Parathyroid adenoma (tissue), 2 donors: Measurements from ENCODE around the gene SLC39A13.

Source experiments
- H2AFZ ChIP-seq: fragments of 300-600 bp; sonication (generic); one replicate; pipeline ENCODE4 v1.7.0; 2017; ENCODE audit warnings: antibody characterized with exemption, mild to moderate bottlenecking
- H3K27ac ChIP-seq: fragments of 300-600 bp; sonication (generic); one replicate; pipeline ENCODE4 v1.7.0; 2017
- H3K27me3 ChIP-seq: fragments of 300-600 bp; sonication (generic); one replicate; pipeline ENCODE4 v1.7.0; 2017; ENCODE audit warnings: low read length; ENCODE audit not compliant: control insufficient read depth, insufficient read depth
- H3K36me3 ChIP-seq: fragments of 300-600 bp; sonication (generic); one replicate; pipeline ENCODE4 v1.7.0; 2017; ENCODE audit warnings: low read length; ENCODE audit not compliant: control insufficient read depth, insufficient read depth
- H3K4me1 ChIP-seq: fragments of 300-600 bp; sonication (generic); one replicate; pipeline ENCODE4 v1.7.0; 2017; ENCODE audit warnings: control low read depth
- H3K4me2 ChIP-seq: fragments of 300-600 bp; sonication (generic); one replicate; pipeline ENCODE4 v1.7.0; 2017; ENCODE audit warnings: low read length
- H3K4me3 ChIP-seq: fragments of 300-600 bp; sonication (generic); one replicate; pipeline ENCODE4 v1.7.0; 2017; ENCODE audit warnings: low read depth, low read length
- H3K79me2 ChIP-seq: fragments of 300-600 bp; sonication (generic); one replicate; pipeline ENCODE4 v1.7.0; 2017; ENCODE audit warnings: control low read depth
- H3K9ac ChIP-seq: fragments of 300-600 bp; sonication (generic); one replicate; pipeline ENCODE4 v1.7.0; 2017; ENCODE audit warnings: mild to moderate bottlenecking
- H3K9me3 ChIP-seq: fragments of 300-600 bp; sonication (generic); one replicate; pipeline ENCODE4 v1.7.0; 2017; ENCODE audit warnings: low read length; ENCODE audit not compliant: control insufficient read depth
- TF ChIP-seq, protein P1 (sequence below): fragments of 300-600 bp; sonication (generic); IDR thresholded peaks from one replicate; pipeline ENCODE4 v1.7.0; 2017; ENCODE audit warnings: antibody characterized with exemption, mild to moderate bottlenecking
- donor health status: primary hyperparathyroidism.

SLC39A13 gene

DNA sequence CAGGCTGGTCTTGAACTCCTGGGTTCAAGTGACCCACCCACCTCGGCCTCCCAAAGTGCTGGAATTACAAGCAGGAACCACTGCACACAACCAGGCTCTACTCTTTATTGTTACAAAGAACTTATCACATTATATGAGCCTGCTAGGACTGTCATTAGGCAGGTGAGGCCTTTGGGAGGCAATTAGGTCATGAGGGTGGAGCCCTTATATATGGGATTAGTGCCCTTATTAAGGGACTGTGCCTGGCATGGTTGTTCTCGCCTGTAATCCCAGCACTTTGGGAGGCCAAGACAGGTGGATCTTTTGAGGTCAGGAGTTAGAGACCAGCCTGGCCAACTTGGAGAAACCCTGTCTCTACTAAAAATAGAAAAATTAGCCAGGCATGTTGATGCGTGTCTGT is 28.3 kb downstream of the SLC39A13 start:
- Histone ChIP-seq H3K4me2 (no peak overlapping the region), H3K79me2 (no peaks in the 10 kb centered on the region), H3K4me3 (no peak overlapping the region), H3K27me3 (no peaks in the 10 kb centered on the region), H3K9me3 (no peaks in the 10 kb centered on the region), H3K27ac (no peak overlapping the region), H3K36me3 (no peaks in the 10 kb centered on the region), H3K4me1 (no peaks in the 10 kb centered on the region), H3K9ac (no peak overlapping the region), H2AFZ (no peak overlapping the region)
- TF ChIP-seq, protein P1, sequence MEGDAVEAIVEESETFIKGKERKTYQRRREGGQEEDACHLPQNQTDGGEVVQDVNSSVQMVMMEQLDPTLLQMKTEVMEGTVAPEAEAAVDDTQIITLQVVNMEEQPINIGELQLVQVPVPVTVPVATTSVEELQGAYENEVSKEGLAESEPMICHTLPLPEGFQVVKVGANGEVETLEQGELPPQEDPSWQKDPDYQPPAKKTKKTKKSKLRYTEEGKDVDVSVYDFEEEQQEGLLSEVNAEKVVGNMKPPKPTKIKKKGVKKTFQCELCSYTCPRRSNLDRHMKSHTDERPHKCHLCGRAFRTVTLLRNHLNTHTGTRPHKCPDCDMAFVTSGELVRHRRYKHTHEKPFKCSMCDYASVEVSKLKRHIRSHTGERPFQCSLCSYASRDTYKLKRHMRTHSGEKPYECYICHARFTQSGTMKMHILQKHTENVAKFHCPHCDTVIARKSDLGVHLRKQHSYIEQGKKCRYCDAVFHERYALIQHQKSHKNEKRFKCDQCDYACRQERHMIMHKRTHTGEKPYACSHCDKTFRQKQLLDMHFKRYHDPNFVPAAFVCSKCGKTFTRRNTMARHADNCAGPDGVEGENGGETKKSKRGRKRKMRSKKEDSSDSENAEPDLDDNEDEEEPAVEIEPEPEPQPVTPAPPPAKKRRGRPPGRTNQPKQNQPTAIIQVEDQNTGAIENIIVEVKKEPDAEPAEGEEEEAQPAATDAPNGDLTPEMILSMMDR = no peak

DNA sequence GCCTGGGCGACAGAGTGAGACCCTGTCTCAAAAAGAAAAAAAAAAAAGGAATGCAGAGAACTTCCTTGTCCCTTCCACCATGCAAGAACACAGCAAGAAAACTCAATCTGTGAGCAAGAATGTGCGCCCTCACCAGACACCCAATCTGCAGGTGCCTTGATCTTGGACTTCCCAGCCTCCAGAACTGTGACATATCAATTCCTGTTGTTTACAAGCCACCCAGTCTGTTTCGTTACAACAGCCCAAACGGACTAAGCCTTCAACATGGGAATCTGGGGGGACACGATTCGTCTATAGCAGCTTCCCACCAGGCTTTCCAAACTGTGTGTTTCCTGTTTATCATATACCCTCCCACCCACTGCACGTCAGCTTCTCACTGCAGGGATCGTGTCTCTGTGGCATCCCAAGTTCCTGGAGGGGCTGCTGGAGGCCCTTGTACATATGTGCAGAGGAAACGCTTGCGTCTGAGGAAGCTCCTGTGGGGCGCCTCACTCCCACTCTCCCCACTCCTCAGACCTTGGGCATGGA is 28.9 kb downstream of the SLC39A13 start:
- no peaks in the 10 kb centered on the region for H3K4me1 ChIP-seq
- no peak overlapping the region for H3K27ac ChIP-seq
- H3K9ac ChIP-seq = no peak overlapping the region

DNA sequence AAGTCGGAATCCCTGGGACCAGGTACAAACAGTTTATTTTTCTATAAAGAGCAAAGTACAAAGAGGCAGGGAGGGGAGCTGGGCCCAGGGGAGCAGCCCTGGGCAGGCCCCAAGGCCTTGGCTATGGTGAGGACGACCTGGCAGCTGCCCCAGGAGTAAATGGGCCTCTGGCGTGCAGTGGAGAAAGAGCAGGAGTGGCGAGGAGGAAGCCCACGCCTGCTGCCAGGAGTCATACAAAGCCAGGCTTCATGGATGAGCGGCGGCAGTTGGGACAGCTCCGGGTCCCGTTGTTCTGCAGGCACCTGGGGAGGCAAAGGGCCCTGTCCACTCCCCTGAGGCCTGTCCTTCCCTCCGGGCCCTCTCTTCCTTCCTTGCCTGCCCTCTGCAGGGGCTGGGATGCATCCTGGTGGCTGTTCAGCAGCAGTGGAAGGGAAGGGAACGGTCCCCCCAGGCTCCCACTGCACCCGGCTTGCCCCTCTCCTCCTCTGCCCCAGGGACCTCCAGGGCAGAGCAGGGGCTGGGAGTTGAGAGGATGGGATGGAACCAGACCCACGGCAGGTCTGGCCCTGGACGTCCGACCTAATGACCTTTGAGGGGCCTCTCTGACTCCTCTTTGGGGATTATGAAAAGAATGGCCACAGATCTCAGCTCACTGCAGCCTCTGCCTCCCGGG is 29.5 kb downstream of the SLC39A13 start:
- H3K79me2 ChIP-seq = no peaks in the 10 kb centered on the region
- H3K9me3 ChIP-seq = no peaks in the 10 kb centered on the region
- no peaks in the 10 kb centered on the region for H3K4me1 ChIP-seq
- no peak overlapping the region for H3K9ac ChIP-seq
- no peaks in the 10 kb centered on the region for H3K36me3 ChIP-seq
- no peak overlapping the region for H3K27ac ChIP-seq
- no peak overlapping the region for H3K4me2 ChIP-seq
- H3K27me3 ChIP-seq = no peaks in the 10 kb centered on the region
- H3K4me3 ChIP-seq = no peak overlapping the region
- H2AFZ ChIP-seq = no peak overlapping the region
- TF ChIP-seq, protein P1 = no peak

More for the DNA sequence above, 28.9 kb downstream of the SLC39A13 start:
- H3K36me3 ChIP-seq = no peaks in the 10 kb centered on the region
- no peak overlapping the region for H2AFZ ChIP-seq
- H3K79me2 ChIP-seq = no peaks in the 10 kb centered on the region
- no peaks in the 10 kb centered on the region for H3K9me3 ChIP-seq
- no peak overlapping the region for H3K4me3 ChIP-seq
- no peaks in the 10 kb centered on the region for H3K27me3 ChIP-seq
- H3K4me2 ChIP-seq = no peak overlapping the region
- TF ChIP-seq, protein P1 = no peak

DNA sequence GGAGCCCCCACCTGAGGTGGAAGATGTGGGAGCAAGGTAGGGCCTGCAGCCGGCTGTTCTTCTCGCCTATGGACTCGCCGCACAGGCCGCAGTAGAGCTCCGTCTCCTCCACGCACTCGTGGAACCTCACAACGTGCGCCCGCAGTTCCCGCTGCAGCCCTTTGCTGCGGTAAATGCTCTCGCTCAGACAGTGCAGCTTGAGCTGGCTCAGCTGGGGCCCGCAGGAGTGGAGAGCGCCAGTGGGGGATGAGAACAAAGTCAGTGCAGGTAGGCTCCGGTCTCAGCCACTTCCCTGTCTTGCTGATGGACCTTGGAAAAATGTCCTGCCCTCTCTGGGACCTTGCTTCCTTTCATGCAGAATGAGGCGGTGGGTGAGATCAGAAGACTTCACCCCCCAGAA is 30.3 kb downstream of the SLC39A13 start:
- Histone ChIP-seq H2AFZ (no peak overlapping the region), H3K36me3 (no peaks in the 10 kb centered on the region), H3K27ac (no peak overlapping the region), H3K27me3 (no peaks in the 10 kb centered on the region), H3K79me2 (no peaks in the 10 kb centered on the region), H3K4me1 (no peaks in the 10 kb centered on the region), H3K4me3 (no peak overlapping the region), H3K4me2 (no peak overlapping the region), H3K9me3 (no peaks in the 10 kb centered on the region), H3K9ac (no peak overlapping the region)
- TF ChIP-seq, protein P1 = no peak

DNA sequence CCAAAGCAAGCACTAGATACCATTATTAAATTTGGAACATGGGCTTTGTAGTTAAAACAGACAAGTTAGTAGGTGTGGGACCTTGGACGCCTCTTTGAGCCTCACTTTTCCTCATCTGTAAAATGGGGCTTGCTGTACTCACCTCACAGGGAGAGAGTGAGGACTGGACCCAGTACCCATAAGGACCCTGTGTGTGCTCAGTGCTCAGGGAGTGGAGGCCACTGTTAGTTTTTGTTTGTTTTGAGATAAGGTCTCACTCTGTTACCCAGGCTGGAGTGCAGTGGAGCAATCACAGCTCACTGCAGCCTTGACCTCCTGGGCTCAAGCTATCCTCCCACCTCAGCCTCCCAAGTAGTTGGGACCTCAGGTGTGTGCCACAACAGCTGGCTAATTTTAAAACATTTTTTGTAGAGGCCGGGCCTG is 31.7 kb downstream of the SLC39A13 start:
- H3K9ac ChIP-seq = no peak overlapping the region
- no peaks in the 10 kb centered on the region for H3K9me3 ChIP-seq
- H3K27ac ChIP-seq = no peak overlapping the region
- H3K4me2 ChIP-seq = no peak overlapping the region
- no peak overlapping the region for H3K4me3 ChIP-seq
- no peaks in the 10 kb centered on the region for H3K4me1 ChIP-seq
- H3K27me3 ChIP-seq = no peaks in the 10 kb centered on the region
- H3K79me2 ChIP-seq = no peaks in the 10 kb centered on the region
- TF ChIP-seq, protein P1 = no peak
- H3K36me3 ChIP-seq = no peaks in the 10 kb centered on the region
- H2AFZ ChIP-seq = no peak overlapping the region
